Transverse colon (tissue), 4 donors: ENCODE data around the gene GNA12. TPM values are rescaled to one million over a fixed set of nuclear protein-coding genes. Genes with fewer than 3 reads are reported as not detected.

Experiments used
- DNase-seq: peaks from one replicate; pipeline ENCODE4 v3.0.0-alpha.2; 2019
- H3K27ac ChIP-seq, 4 donors: fragments of 200-600 bp; sonication (generic); 2 replicates each; pipeline ENCODE4 v1.5.1; 2016 to 2018; ENCODE audit warnings: inconsistent platforms in 4 of 4
- H3K27me3 ChIP-seq: fragments of 200-600 bp; sonication (generic); 2 replicates; pipeline ENCODE4 v1.5.1; 2017; ENCODE audit warnings: inconsistent platforms
- H3K36me3 ChIP-seq, 4 donors: fragments of 200-600 bp; sonication (generic); 2 replicates each; pipeline ENCODE4 v1.5.1; 2017 to 2019; ENCODE audit warnings: inconsistent platforms in 4 of 4
- H3K4me1 ChIP-seq, 4 donors: fragments of 200-600 bp; sonication (generic); 2 replicates each; pipeline ENCODE4 v1.5.1; 2017 to 2020; ENCODE audit warnings: inconsistent platforms in 4 of 4
- H3K4me3 ChIP-seq, 4 donors: fragments of 200-600 bp; sonication (generic); 1 replicate in 1 of 4; 2 replicates in 3 of 4; pipeline versions ENCODE4 v1.5.1 to v1.6.1; 2017 to 2019; ENCODE audit warnings: inconsistent platforms in 4 of 4
- H3K9me3 ChIP-seq, 2 donors: fragments of 200-600 bp; sonication (generic); 2 replicates each; pipeline ENCODE4 v1.5.1; 2017 to 2019; ENCODE audit warnings: inconsistent platforms in 2 of 2
- CTCF ChIP-seq, 5 experiments: fragments of 200-600 bp in 3 of 5; fragments of 450-650 bp in 2 of 5; sonication (generic) in 3 of 5; IDR thresholded peaks; 1 replicate in 2 of 5; 2 replicates in 3 of 5; pipeline ENCODE4 v1.5.1; 2016 to 2017; ENCODE audit warnings: antibody characterized with exemption in 5 of 5, inconsistent platforms in 3 of 5, mild to moderate bottlenecking in 2 of 5, moderate library complexity in 1 of 5
- EP300 ChIP-seq: sonication (generic); formaldehyde crosslinking; IDR thresholded peaks from one replicate; pipeline ENCODE4 v1.6.1; 2017; ENCODE audit warnings: antibody characterized with exemption, low read depth
- POLR2A ChIP-seq: fragments of 450-650 bp; IDR thresholded peaks from one replicate; pipeline ENCODE4 v1.6.1; 2016; ENCODE audit warnings: antibody characterized with exemption, mild to moderate bottlenecking, moderate library complexity
- POLR2AphosphoS5 ChIP-seq, 3 donors: sonication (generic); formaldehyde crosslinking; IDR thresholded peaks; one replicate each; pipeline ENCODE4 v1.6.1; 2016; ENCODE audit warnings: antibody characterized with exemption in 3 of 3
- WGBS, 2 donors: methylation state at CpG; one replicate each; pipeline ENCODE4 v1.1.5; 2018; ENCODE audit warnings: low coverage in 1 of 2; 5-methylcytosine and 5-hydroxymethylcytosine counted together
- in situ Hi-C, 4 donors: fragments of 200-750 bp; cut with MboI; loops; one replicate each; pipeline versions ENCODE4 v1.15.0 to v1.15.1; 2017; ENCODE audit warnings: low sequenced_read_pairs in 3 of 4, low pct_ligation_motif_present in 1 of 4, low pct_unique_long_range_greater_than_20kb in 1 of 4
- intact Hi-C: fragments of 100-400 bp; cut with DNase I; formaldehyde crosslinking; loops from one replicate; pipeline ENCODE4 v1.15.1; 2023; ENCODE audit warnings: low total_unique reads
- total RNA-seq, 4 donors: library from RNA; depleted of rRNA; stranded (reverse); fragments of >200 nt; gene quantifications; one replicate each; pipeline ENCODE4 v1.1.0, GENCODE V29; 2016

Gene GNA12
- total RNA-seq, 4 donors from 2014 or later = 18.9 to 39.6 (median 22.2) TPM

GRCh38 chr7:2799253-2799652 lies 44.9 kb downstream of the GNA12 start:
- DNase-seq = no peak
- no peak overlapping the region for H3K27ac ChIP-seq
- WGBS, 2 donors = 84 to 88% methylated on average over 4 of the region's 4 CpGs
- H3K4me3 ChIP-seq = no peak overlapping the region
- no peak for TF ChIP-seq POLR2A
- no peak for TF ChIP-seq CTCF (IDR thresholded peaks at IDR 0.05)
- TF ChIP-seq POLR2AphosphoS5 (IDR thresholded peaks at IDR 0.05) = no peak
- no peak for TF ChIP-seq EP300
- no peaks in the 10 kb centered on the region for H3K9me3 ChIP-seq
- H3K27me3 ChIP-seq = no peaks in the 10 kb centered on the region
- peaks cover 15 to 38% (median 18%) of the 10 kb centered on the region in 4 donors for H3K4me1 ChIP-seq
- peaks cover 0 to 4% (median 0%) of the 10 kb centered on the region in 4 donors for H3K36me3 ChIP-seq
- in situ Hi-C loops (no loop called here), intact Hi-C loops (no loop called here)

- DNase-seq = no peak
- in situ Hi-C loops (no loop called here), intact Hi-C loops (no loop called here)
- H3K9me3 ChIP-seq = no peaks in the 10 kb centered on the region
- peaks cover 0 to 10% (median 0%) of the 10 kb centered on the region in 4 donors for H3K36me3 ChIP-seq
- H3K27ac ChIP-seq = no peak overlapping the region
- TF ChIP-seq POLR2A (no peak), CTCF (IDR thresholded peaks at IDR 0.05) (no peak), POLR2AphosphoS5 (IDR thresholded peaks at IDR 0.05) (no peak), EP300 (no peak)
- H3K4me1 ChIP-seq = peaks cover 12 to 32% (median 16%) of the 10 kb centered on the region in 4 donors
- no peak overlapping the region for H3K4me3 ChIP-seq
- no peaks in the 10 kb centered on the region for H3K27me3 ChIP-seq
- WGBS, 2 donors = 84 to 90% methylated on average over 2 of the region's 2 CpGs
These were observed 45.4 kb downstream of the GNA12 start for GRCh38 chr7:2798669-2799068.

GRCh38 chr7:2796358-2797352 lies 47.5 kb downstream of the GNA12 start:
- intact Hi-C loops = no loop called here
- Histone ChIP-seq H3K9me3 (no peaks in the 10 kb centered on the region), H3K36me3 (peaks cover 0 to 19% (median 0%) of the 10 kb centered on the region in 4 donors), H3K4me1 (peaks cover 4 to 12% (median 5%) of the 10 kb centered on the region in 4 donors), H3K4me3 (no peak overlapping the region), H3K27ac (peak overlapping the region; percentile 32 to 57 (median 46)), H3K27me3 (no peaks in the 10 kb centered on the region)
- DNase-seq = peak; percentile 43
- WGBS, 2 donors = 77 to 78% methylated on average over 17 to 20 of the region's 20 CpGs
- in situ Hi-C loops = no loop called here
- TF ChIP-seq EP300 = no peak
- peak in 1 of 3 donors; percentile 34 for TF ChIP-seq POLR2AphosphoS5 (IDR thresholded peaks at IDR 0.05)
- TF ChIP-seq POLR2A = no peak
- no peak for TF ChIP-seq CTCF (IDR thresholded peaks at IDR 0.05)

GRCh38 chr7:2795906-2796305 lies 48.2 kb downstream of the GNA12 start:
- Histone ChIP-seq H3K36me3 (peaks cover 0 to 19% (median 0%) of the 10 kb centered on the region in 4 donors), H3K4me3 (no peak overlapping the region), H3K27me3 (no peaks in the 10 kb centered on the region), H3K27ac (peak overlapping the region; percentile 32 to 57 (median 44)), H3K4me1 (peaks cover 0 to 5% (median 0%) of the 10 kb centered on the region in 4 donors), H3K9me3 (no peaks in the 10 kb centered on the region)
- 60 to 90% methylated on average over 2 to 9 of the region's 9 CpGs for WGBS, 2 donors
- intact Hi-C loops = no loop called here
- in situ Hi-C loops = no loop called here
- no peak for DNase-seq
- no peak for TF ChIP-seq CTCF (IDR thresholded peaks at IDR 0.05)
